HG03095 (cell line): ENCODE measurements around the gene BTBD10.
A peak's percentile ranks its signal among the peaks of the same experiment; 100 is the strongest.

Experiments used
- ATAC-seq: cut with Tn5 transposase; IDR thresholded peaks from one replicate; pipeline ENCODE4 v1.9.1; 2021; ENCODE audit warnings: moderate library complexity; ENCODE audit not compliant: unreplicated experiment

The BTBD10 gene

GRCh38 chr11:13339195-13340153, 123.5 kb downstream of the BTBD10 start:
- ATAC-seq = peak; percentile 32

DNA sequence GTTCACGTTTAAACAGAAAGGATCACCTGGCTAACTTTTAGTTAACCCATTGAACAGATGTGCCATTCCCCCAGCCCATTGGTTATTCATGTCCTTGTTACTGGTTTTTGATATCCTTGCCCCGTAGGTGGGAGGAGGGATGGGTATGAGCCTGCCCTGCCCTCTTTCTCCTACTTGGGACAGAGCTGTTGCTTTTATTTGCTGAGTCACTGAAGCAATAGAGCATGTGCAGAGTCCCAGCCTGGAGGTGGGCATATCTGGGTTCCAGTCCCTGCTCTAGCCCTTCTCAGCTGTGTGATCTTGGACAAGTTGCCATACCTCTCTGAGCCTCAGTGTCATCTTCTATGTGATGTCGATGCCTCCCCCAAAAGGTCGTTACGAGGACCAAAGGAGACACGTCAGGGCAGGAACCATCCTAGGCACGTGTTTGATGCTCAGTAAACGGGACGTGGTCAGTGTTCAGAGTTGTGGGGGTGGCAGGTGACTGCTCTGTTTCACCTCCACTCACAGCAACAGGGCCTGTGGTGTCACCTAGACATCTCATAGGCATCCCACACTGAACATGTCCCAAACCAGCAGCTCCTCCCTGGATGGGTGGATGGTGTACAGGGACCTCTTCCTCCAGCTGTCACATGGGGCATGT, 124.5 kb downstream of the BTBD10 start:
- no peak for ATAC-seq

GRCh38 chr11:13338019-13338426, 125.0 kb downstream of the BTBD10 start:
- no peak for ATAC-seq
